SK-N-MC (cell line): ENCODE results near the gene AKNA.

ENCODE experiments used
- DNase-seq: peaks from one replicate; pipeline ENCODE4 v3.0.0-alpha.2; 2011; ENCODE audit warnings: low read depth, low spot score
- H3K27ac ChIP-seq: fragments of 200-600 bp; sonication (generic); 2 replicates; pipeline ENCODE4 v1.5.1; 2016; ENCODE audit warnings: mixed run types
- H3K36me3 ChIP-seq: fragments of 200-600 bp; sonication (generic); 2 replicates; pipeline ENCODE4 v1.6.1; 2017; ENCODE audit warnings: antibody characterized with exemption, low read length, mixed read lengths; ENCODE audit not compliant: insufficient read depth
- H3K4me3 ChIP-seq: fragments of 200-600 bp; sonication (generic); 2 replicates; pipeline ENCODE4 v1.5.1; 2016
- H3K9ac ChIP-seq: fragments of 200-600 bp; sonication (generic); 2 replicates; pipeline ENCODE4 v1.8.0; 2017; ENCODE audit warnings: mixed run types, mixed read lengths; ENCODE audit not compliant: insufficient read length
- H3K9me3 ChIP-seq: fragments of 200-600 bp; sonication (generic); 2 replicates; pipeline ENCODE4 v1.6.1; 2017; ENCODE audit warnings: low read depth, mild to moderate bottlenecking, antibody characterized with exemption, low read length, moderate library complexity, mixed read lengths
- EZH2 ChIP-seq: fragments of 200-600 bp; sonication (generic); IDR thresholded peaks from one replicate; pipeline ENCODE4 v1.6.1; 2017; ENCODE audit warnings: antibody characterized with exemption
- FOXP2 ChIP-seq: optimal IDR thresholded peaks from 2 replicates; pipeline ENCODE3; 2011; ENCODE audit warnings: mild to moderate bottlenecking, moderate library complexity; ENCODE audit not compliant: insufficient read depth; ENCODE audit errors: extremely low read length, control extremely low read depth
- POLR2AphosphoS5 ChIP-seq: IDR thresholded peaks from 2 replicates; pipeline ENCODE4 v1.6.1; 2012; ENCODE audit warnings: mild to moderate bottlenecking, low read depth, low read length, borderline replicate concordance

The AKNA gene

DNA sequence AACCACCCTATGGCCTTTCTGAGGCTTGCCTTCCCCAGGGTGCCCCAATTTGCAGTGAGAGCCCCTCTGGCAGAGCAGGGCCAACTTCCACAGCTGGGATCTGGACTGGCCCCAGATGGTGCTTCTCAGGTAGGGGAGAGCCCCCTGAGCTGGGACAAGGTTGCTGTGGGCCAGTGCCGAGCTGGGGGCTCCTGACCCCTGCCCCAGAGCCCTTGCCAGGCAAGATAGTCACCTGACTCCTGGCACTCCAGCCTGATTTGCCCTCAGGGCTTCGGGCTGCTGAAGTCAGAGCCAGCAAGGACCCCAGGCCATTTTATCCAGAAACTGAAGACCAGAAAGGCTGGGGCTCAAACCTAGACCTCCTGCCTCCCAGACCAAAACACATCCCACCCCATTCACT lies 33.4 kb upstream of the AKNA start:
- Histone ChIP-seq H3K36me3 (no peaks in the 10 kb centered on the region), H3K9ac (no peak overlapping the region), H3K9me3 (no peaks in the 10 kb centered on the region), H3K27ac (no peak overlapping the region), H3K4me3 (no peak overlapping the region)
- TF ChIP-seq EZH2 (no peak), POLR2AphosphoS5 (no peak), FOXP2 (no peak)
- no peak for DNase-seq

DNA sequence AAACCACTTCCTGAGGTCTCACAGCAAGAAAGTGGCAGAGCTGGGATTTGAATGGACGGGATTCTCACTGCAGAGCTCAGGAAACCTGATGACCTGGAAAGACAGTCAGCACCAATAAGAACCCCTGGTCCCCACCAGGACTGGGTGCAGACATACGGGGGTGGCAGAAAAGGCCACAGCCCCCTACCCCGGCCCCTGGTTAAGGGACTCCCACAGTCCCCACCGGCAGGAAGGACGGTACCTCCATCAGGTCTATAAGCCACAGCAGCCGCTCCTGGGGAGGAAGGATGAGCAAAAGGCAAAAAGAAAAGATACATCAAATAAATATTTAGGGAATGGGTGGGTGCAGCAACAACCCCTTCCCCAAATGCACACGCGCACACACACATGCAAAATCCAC lies 32.0 kb upstream of the AKNA start:
- Histone ChIP-seq H3K27ac (no peak overlapping the region), H3K4me3 (no peak overlapping the region), H3K36me3 (no peaks in the 10 kb centered on the region), H3K9ac (no peak overlapping the region), H3K9me3 (no peaks in the 10 kb centered on the region)
- no peak for DNase-seq
- TF ChIP-seq POLR2AphosphoS5 (no peak), EZH2 (no peak), FOXP2 (no peak)

DNA sequence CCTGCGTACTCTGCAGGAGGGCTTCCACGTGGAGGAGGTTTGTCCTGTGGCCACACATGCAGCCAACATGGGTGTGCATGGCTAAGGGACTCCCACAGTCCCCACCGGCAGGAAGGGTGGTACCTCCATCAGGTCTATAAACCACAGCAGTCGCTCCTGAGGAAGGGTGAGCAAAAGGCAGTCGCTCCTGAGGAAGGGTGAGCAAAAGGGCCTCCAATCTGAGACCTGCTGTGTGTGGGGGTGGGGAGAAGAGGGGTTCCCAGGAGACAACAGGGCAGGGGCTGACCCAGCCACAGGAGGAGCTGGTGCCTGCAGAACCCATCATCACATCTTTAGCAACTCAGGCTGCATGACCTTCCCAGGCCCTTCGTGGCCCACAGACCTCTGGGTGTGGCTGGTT lies 30.3 kb upstream of the AKNA start:
- no peak overlapping the region for H3K4me3 ChIP-seq
- no peak overlapping the region for H3K9ac ChIP-seq
- TF ChIP-seq EZH2 (no peak), FOXP2 (no peak), POLR2AphosphoS5 (no peak)
- no peaks in the 10 kb centered on the region for H3K36me3 ChIP-seq
- no peak for DNase-seq
- H3K9me3 ChIP-seq, result no peaks in the 10 kb centered on the region
- no peak overlapping the region for H3K27ac ChIP-seq

DNA sequence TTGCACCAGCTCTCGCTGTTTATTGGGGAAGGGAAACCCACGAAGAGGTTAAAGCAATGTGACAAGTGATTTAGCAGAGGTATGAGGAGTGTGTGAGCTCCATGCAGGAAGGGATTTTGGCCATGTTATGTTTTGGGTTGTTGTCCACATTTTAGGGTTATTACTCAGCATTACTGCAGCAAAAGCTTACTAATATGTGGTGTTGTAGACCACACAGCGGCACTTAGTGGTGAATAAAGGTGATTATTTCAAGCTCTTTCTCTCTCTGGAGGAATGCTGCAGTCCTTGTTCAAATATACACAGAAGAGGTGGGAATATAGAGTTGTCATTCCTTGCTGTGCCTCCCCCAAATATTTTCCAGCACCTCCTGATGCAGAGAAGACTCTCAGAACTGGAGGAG lies 29.7 kb upstream of the AKNA start:
- DNase-seq, result no peak
- Histone ChIP-seq H3K9ac (no peak overlapping the region), H3K9me3 (no peaks in the 10 kb centered on the region), H3K27ac (no peak overlapping the region), H3K36me3 (no peaks in the 10 kb centered on the region), H3K4me3 (no peak overlapping the region)
- TF ChIP-seq FOXP2 (no peak), POLR2AphosphoS5 (no peak)

DNA sequence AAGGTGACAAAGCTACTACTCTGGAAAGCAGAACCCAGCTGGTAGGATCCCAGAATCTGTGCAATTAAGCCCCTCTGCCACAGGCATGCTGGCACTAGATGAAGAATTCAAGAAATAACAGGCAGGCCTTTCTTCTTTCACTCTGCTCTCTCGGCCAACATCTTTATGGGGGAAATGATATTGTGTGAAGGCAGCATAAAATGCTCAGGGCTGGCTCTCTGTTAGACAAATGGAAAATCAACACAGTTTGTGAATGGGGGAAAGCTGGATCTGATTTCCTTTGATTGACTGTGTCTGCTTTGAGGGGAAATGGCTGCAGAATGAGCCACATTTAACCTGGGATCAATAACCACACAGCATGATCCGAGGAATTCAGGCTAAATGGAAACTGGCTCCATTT lies 29.1 kb upstream of the AKNA start:
- no peak overlapping the region for H3K4me3 ChIP-seq
- H3K9me3 ChIP-seq, result no peaks in the 10 kb centered on the region
- H3K36me3 ChIP-seq, result no peaks in the 10 kb centered on the region
- no peak overlapping the region for H3K27ac ChIP-seq
- H3K9ac ChIP-seq, result no peak overlapping the region
- TF ChIP-seq FOXP2 (no peak), EZH2 (no peak), POLR2AphosphoS5 (no peak)
- DNase-seq, result no peak

DNA sequence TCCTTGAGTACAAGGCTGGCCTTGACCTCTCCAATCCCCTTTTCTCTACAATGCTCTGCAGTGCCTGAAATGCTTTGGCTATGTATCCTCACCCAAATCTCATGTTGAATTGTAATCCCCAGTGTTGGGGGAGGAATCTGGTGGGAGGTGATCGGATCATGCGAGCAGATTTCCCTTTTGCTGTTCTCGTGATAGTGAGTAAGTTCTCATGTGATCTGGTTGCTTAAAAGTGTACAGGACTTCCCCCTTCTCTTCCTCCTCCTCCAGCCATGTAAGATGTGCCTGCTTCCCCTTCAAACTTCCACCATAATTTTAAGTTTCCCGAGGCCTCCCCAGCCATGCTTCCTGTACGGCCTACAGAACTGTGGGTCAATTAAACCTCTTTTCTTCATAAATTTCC lies 28.5 kb upstream of the AKNA start:
- Histone ChIP-seq H3K27ac (no peak overlapping the region), H3K4me3 (no peak overlapping the region), H3K36me3 (no peaks in the 10 kb centered on the region)

DNA sequence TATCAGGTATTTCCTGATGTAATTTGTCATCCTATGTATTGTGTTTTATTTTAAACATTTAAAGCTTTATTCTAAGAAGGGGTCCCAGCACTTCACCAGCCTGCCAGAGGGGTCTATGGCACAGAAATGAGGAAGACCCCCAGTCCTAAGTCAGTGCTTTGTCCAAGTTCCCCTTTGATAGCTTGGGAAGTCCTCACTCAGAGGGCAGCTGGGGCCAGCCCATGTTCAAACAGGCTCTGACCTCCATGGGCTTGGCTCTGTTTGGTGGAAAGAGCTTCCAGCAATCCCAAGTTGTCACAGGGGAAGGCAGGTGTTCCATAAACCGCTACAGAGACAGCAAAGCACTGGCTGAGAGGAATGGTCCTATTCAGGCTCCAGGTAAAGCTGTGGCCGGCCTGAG lies 26.6 kb upstream of the AKNA start:
- Histone ChIP-seq H3K4me3 (no peak overlapping the region), H3K9ac (no peak overlapping the region), H3K36me3 (no peaks in the 10 kb centered on the region), H3K27ac (no peak overlapping the region), H3K9me3 (no peaks in the 10 kb centered on the region)
- TF ChIP-seq EZH2 (no peak), FOXP2 (no peak)
- no peak for DNase-seq

More for the DNA sequence above, 28.5 kb upstream of the AKNA start:
- DNase-seq, result no peak
- H3K9ac ChIP-seq, result no peak overlapping the region
- TF ChIP-seq EZH2, result no peak
- no peak for TF ChIP-seq POLR2AphosphoS5
- TF ChIP-seq FOXP2, result no peak
- H3K9me3 ChIP-seq, result no peaks in the 10 kb centered on the region

DNA sequence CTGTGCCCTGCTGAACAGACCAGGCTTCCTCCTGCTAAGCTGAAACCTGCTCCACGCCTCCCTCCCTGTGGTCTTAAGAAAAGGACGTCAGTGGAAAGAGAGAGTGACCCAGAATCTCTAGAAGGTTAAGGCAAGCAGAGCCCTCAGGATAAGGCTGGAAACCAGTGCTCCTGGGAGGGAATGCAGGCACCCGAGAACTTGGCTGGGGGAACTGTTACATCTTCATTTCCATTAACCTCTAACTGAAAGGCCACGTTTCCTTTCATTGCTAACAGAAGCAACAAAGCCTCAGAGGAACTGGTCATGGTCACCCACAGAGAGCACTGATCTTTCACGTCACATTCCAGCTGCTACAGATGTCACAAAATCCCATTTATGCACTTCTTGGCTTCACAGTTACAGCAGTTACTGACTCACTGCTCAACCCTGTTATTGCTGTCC lies 26.1 kb upstream of the AKNA start:
- H3K9ac ChIP-seq, result no peak overlapping the region
- TF ChIP-seq FOXP2 (no peak), POLR2AphosphoS5 (no peak), EZH2 (no peak)
- H3K4me3 ChIP-seq, result no peak overlapping the region

DNA sequence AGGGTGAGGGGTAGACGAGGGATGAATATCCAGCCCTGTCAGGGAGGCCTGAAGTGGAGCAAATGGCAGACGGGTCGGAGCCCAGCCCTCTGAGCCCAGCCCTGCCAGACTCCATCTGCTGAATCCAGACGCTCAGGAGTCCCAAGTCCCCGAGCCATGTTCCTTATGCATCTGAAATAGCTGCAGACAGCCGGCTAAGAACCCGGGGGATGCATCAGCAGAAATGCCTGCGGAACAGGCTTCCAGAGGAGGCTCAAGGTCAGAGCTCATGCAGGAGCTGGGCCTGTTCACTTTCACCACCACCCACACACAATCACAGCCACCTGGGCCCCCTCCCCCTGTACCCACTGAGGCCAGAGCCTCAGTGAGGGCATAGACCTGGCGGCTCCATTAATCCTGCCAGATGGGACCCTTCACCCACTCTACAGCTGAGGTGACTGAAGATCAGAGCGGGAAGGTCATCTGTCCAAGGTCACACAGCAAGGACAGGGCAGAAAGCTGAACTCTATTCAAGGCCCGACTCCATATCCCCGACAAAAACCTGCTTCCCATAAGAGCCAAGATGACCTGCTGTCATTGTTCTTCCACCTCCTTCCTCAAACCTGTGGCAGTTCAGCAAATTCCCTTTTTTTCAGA lies 24.4 kb upstream of the AKNA start:
- DNase-seq, result no peak
- Histone ChIP-seq H3K4me3 (no peak overlapping the region), H3K36me3 (no peaks in the 10 kb centered on the region), H3K27ac (no peak overlapping the region), H3K9ac (no peak overlapping the region), H3K9me3 (no peaks in the 10 kb centered on the region)
- TF ChIP-seq POLR2AphosphoS5, result no peak

More for the DNA sequence above, 26.1 kb upstream of the AKNA start:
- Histone ChIP-seq H3K9me3 (no peaks in the 10 kb centered on the region), H3K27ac (no peak overlapping the region), H3K36me3 (no peaks in the 10 kb centered on the region)
- DNase-seq, result no peak
